LNCaP clone FGC (cell line): ENCODE data around the gene SIPA1L3.

Source experiments
- DNase-seq: peaks from one replicate; pipeline ENCODE4 v3.0.0-alpha.2; 2011; ENCODE audit warnings: low read depth
- H3K4me3 ChIP-seq: 2 replicates; pipeline ENCODE4 v1.5.1; 2011; ENCODE audit warnings: mild to moderate bottlenecking, low read depth, low read length, control low read depth
- CTCF ChIP-seq: IDR thresholded peaks from 2 replicates; pipeline ENCODE4 v1.5.1; 2012; ENCODE audit warnings: mild to moderate bottlenecking; ENCODE audit not compliant: control insufficient read depth, insufficient read depth; ENCODE audit errors: extremely low read depth

SIPA1L3 gene

GRCh38 chr19:37946132-37946531 lies 39.1 kb downstream of the SIPA1L3 start:
- no peak for TF ChIP-seq CTCF
- no peak for DNase-seq
- no peak overlapping the region for H3K4me3 ChIP-seq

GRCh38 chr19:37947778-37948177 lies 40.8 kb downstream of the SIPA1L3 start:
- no peak for TF ChIP-seq CTCF
- DNase-seq, result no peak

GRCh38 chr19:37948362-37948761 lies 41.4 kb downstream of the SIPA1L3 start:
- DNase-seq, result no peak
- TF ChIP-seq CTCF, result no peak
- H3K4me3 ChIP-seq, result no peak overlapping the region

More at GRCh38 chr19:37947778-37948177, 40.8 kb downstream of the SIPA1L3 start:
- no peak overlapping the region for H3K4me3 ChIP-seq

- H3K4me3 ChIP-seq, result no peak overlapping the region
- TF ChIP-seq CTCF, result no peak
- DNase-seq, result no peak
Measured at GRCh38 chr19:37950471-37951175, 43.6 kb downstream of the SIPA1L3 start.

DNA sequence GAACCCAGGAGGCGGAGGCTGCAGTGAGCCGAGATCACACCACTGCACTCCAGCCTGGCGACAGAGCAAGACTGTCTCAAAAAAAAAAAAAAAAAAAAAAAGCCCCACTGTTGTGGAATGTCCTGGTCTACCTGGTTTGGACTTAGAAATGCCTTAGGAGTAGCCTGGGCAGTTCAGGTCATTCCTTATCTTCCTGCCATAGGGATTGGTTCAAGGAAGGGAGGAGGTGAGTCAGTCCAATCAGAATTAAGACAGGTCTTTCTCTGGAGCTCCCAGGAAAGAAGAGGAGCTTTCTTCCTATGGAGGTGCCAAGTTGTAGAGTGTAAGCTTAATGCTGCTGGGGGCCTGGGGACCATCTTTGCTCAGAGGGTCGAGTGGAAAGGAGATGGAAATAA lies 44.8 kb downstream of the SIPA1L3 start:
- H3K4me3 ChIP-seq, result no peak overlapping the region
- no peak for TF ChIP-seq CTCF
- no peak for DNase-seq

DNA sequence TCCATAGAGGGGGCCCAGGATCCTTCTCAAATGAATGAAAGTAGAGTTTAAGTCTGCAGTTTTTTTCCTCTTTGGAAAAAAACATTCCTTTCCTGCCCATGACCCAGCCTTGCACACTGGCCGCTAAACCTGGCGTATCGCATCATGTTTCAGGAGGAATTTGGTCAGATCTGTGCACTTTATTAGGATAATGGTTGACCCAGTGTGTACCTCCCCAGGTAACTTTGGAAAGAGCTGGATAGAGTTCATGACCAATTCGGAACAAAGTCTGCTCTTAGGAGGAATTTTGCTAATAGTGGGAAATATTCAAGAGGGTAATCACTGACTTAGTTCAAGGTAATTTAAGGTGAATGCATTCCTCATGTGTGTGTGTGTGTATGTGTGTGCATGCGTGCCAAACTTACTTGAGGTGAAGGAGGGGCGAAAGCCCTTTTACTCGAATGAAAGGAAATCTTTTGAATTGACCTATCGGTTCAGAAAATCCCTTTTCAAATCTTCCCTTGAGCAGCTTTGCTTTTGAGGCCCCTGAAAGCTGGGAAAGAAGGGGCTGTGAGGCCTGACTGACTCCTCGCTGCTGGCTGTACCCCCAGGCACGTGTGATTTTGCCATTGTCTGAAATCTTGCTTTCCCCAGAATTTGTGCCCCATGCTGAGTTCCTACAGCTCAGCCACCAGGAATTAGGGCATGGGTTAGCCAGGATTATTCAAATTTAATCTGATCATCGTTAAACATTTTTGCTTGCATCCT lies 46.3 kb downstream of the SIPA1L3 start:
- no peak for TF ChIP-seq CTCF
- DNase-seq, result no peak
- no peak overlapping the region for H3K4me3 ChIP-seq
